ENCODE data around the gene PRKCH. TPM values are rescaled to one million over a fixed set of nuclear protein-coding genes. Genes with fewer than 3 reads are reported as not detected.

PRKCH gene
- total RNA-seq, 1 donor from 2014 or later: 282 TPM

GRCh38 chr14:61471297-61472005 lies 150.1 kb downstream of the PRKCH start:
- DNase-seq (ENCODE audit: low read depth, low spot score): no peak

- DNase-seq (ENCODE audit: low read depth, low spot score): peak; percentile 74
Measured at GRCh38 chr14:61472011-61472672, 150.8 kb downstream of the PRKCH start.

DNA sequence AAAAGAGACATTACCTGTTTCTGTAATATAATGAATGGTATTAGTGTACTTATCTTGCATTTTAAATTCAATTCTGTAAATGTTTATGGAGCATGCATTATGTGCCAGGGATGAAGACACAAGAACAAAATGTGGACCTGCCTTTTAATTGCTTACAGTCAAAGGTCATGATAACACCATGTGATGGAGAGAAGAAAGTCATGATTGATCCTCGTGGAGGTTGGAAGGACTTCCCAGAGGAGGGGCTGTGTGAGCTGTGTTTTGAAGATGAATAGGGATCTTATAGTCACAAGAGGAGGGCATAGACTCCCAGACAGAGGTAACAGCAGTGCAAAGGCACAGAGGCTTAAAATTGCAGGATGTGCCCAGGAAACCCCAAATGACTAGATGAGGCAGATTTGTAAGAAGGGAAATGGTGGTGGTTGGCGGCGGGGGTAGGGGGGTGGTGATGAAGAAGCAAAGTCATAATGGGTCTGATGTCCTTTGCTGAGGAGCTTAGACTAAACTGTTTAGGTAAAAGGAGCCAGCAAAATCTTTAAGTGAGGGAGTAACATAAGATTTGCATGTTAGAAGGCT lies 151.5 kb downstream of the PRKCH start:
- no peak for DNase-seq (ENCODE audit: low read depth, low spot score)

GRCh38 chr14:61474015-61474414 lies 152.6 kb downstream of the PRKCH start:
- DNase-seq (ENCODE audit: low read depth, low spot score): no peak

GRCh38 chr14:61474701-61475100 lies 153.3 kb downstream of the PRKCH start:
- DNase-seq (ENCODE audit: low read depth, low spot score): no peak

GRCh38 chr14:61475316-61475715 lies 153.9 kb downstream of the PRKCH start:
- no peak for DNase-seq (ENCODE audit: low read depth, low spot score)

GRCh38 chr14:61476105-61476753 lies 154.8 kb downstream of the PRKCH start:
- DNase-seq (ENCODE audit: low read depth, low spot score): no peak

GRCh38 chr14:61476754-61477410 lies 155.5 kb downstream of the PRKCH start:
- peak; percentile 96 for DNase-seq (ENCODE audit: low read depth, low spot score)

GRCh38 chr14:61477712-61478462 lies 156.5 kb downstream of the PRKCH start:
- peak; percentile 35 for DNase-seq (ENCODE audit: low read depth, low spot score)

- DNase-seq (ENCODE audit: low read depth, low spot score): no peak
Measured at GRCh38 chr14:61478971-61479473, 157.6 kb downstream of the PRKCH start.

DNA sequence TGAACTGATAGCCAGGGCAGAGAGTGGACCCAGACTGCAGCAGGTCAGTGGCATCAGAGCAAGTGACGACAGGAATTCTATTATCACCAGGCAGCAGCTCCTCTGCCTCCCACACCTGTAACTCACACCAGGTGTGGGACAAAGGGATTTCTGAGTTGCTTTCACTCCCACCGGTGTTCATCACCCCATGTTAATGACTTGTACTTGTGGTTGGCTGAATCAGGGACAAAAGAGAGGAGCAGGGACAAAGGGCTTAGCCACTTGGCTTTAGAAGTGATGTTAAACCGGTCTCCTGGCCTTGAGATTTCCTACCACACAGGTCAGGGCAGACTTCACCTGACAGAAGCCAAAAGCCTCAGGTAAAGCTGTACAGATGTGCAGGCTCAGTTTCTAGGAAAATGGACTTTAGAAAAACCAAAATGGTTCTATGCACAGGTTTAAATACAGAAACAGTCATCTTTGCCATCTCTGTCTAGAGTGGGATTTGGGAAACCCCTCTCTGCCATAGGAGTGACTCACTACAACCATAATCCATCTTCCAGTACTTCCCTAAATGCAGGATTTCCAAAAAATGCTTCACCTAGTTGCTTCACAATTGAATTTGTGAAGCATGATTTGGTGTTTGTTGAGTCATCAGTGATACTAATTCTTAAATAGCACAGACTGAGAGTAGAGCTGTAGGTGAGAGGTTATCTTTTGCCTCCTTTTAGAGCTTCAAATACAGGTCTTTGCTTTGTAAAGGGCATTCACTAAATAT lies 158.5 kb downstream of the PRKCH start:
- no peak for DNase-seq (ENCODE audit: low read depth, low spot score)

- DNase-seq (ENCODE audit: low read depth, low spot score): no peak
Measured at GRCh38 chr14:61480704-61481285, 159.4 kb downstream of the PRKCH start.

DNA sequence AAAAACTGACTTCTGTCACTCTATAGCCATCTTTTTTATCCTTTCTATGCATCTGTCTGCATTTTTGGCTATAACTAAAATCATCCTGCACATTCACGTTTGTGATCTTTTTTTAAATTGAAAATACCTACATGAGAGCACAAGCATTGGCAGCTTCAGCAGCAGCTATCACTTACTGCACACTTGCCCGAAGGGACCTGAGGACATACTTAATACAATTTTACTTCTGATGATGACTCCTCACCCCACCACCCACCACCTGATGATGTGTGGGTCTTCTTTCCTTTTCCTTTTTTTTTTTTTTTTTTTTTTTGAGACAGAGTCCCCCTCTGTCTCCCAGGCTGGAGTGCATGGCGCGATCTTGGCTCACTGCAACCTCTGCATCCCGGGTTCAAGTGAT lies 160.3 kb downstream of the PRKCH start:
- DNase-seq (ENCODE audit: low read depth, low spot score): no peak

DNA sequence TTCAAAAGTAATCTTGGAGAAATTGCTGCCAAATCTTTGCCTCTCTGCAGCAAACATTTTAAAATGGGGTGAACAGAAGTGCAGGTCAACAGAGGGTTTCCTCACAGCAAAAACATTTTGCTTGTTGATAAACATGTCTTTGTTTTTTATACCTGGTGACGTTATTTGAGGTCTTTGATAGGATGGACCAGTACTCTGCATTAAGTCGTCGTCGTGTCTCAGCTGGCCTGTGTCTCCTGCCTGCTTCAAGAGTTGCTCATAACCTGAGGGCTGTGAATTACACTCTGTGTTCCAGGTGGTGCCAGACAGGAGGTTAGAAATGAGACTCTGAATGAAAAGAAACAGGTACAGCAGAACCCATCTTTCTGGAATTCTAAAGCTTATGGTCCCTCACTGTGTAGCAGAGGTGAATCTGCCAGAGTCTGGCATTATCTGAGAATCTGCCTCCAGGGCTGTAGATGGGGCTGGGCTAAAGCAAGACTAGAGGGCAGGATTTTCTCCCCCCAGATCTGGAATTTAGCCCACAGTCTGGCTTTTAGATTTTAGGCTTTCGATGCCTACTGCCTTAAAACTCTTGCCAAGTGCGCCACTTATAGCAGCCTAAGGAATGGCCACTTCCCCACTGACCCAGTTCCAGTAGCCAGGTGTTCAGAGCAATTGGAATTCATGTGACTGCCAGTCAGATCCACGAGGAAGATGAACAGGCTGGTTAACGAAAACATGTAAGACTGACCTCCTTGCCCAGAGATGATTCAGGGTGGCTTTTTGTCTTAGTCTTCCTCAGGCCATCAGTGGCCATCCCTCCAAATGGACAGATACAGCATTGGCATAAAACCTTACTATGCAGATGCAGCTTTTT lies 161.2 kb downstream of the PRKCH start:
- DNase-seq (ENCODE audit: low read depth, low spot score): no peak

GRCh38 chr14:61483476-61483875 lies 162.1 kb downstream of the PRKCH start:
- no peak for DNase-seq (ENCODE audit: low read depth, low spot score)

- no peak for DNase-seq (ENCODE audit: low read depth, low spot score)
Measured at GRCh38 chr14:61484031-61484430, 162.7 kb downstream of the PRKCH start.

DNA sequence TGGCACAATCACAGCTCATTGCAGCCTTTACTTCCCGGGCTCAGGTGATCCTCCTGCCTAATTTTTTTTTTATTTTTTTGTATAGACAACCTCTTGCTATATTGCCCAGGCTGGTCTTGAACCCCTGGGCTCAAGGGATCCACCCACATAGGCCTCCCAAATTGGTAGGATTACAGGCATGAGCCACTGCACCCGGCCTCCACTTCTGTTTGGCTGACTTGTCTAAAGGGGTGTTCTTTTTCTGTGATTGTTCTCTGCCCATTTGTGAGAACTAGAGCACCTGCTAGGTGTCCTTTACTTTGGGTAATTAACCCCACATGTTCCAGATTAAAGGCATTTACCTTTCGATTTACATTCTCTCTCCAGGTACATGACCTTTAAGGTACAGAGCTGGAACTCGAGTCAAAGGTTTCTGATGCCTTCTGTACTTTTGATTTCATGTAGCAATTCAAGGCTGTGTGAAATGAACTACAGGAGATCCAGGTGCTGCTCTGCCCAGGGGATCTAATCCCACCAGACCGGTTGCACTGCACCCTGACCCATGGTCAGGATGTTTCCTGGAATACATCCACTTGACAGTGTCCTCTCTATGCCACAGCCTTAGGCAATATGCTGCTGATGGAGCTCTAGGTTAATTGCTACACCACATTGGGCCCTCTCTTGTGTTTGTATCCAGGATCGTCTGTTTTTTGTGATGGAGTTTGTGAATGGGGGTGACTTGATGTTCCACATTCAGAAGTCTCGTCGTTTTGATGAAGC lies 163.6 kb downstream of the PRKCH start:
- DNase-seq (ENCODE audit: low read depth, low spot score): no peak

DNA sequence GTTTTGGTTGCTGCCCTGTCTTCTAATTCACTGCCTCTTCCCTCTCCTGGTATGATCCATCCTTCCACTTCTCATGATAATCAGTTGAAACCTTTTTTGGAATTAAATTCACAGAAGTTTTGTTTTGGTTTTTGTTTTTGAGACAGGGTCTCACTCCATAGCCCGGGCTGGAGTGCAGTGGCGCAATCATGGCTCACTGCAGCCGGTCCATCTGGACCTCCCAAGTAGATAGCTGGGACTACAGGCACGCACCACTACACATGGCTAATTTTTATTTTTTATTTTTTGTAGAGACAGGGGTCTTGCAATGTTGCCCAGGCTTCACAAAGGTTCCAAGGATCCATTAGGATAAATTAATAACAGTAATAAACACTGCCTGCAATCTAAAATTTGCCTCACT lies 164.3 kb downstream of the PRKCH start:
- DNase-seq (ENCODE audit: low read depth, low spot score): no peak
